A673 (cell line): ENCODE measurements around the gene LCLAT1.

Experiments
- EZH2 ChIP-seq: fragments of 200-600 bp; sonication (generic); IDR thresholded peaks from 2 replicates; pipeline ENCODE4 v1.6.1; 2017; ENCODE audit warnings: borderline replicate concordance, low read depth, mild to moderate bottlenecking, mixed read lengths, antibody characterized with exemption, low read length; ENCODE audit not compliant: poor library complexity, severe bottlenecking
- TF ChIP-seq, protein P1 (sequence below): fragments of 300-800, 200-600 bp; sonication (generic); conservative IDR thresholded peaks from 2 replicates; pipeline ENCODE4 v1.5.1; 2017; ENCODE audit warnings: low read depth, mild to moderate bottlenecking, antibody characterized with exemption, low read length, moderate library complexity, mixed read lengths

DNA sequence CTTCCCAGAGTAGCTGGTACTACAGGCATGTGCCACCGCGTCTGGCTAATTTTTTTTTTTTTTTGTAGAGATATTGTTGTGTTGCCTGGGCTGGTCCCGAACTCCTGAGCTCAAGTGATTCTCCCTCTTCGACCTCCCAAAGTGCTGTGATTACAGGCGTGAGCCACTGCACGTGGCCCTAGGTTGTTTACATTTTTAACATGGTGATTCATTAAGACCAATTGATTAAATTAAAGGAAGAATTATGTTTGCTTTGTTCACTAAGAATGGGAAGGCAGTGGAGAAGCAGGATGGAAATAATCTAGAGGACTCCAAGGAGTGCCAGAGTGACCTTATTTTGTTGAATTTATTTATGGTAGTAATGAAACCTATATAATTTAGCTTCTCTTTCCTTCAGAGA, 7.5 kb downstream of the LCLAT1 start:
- TF ChIP-seq, protein P1, sequence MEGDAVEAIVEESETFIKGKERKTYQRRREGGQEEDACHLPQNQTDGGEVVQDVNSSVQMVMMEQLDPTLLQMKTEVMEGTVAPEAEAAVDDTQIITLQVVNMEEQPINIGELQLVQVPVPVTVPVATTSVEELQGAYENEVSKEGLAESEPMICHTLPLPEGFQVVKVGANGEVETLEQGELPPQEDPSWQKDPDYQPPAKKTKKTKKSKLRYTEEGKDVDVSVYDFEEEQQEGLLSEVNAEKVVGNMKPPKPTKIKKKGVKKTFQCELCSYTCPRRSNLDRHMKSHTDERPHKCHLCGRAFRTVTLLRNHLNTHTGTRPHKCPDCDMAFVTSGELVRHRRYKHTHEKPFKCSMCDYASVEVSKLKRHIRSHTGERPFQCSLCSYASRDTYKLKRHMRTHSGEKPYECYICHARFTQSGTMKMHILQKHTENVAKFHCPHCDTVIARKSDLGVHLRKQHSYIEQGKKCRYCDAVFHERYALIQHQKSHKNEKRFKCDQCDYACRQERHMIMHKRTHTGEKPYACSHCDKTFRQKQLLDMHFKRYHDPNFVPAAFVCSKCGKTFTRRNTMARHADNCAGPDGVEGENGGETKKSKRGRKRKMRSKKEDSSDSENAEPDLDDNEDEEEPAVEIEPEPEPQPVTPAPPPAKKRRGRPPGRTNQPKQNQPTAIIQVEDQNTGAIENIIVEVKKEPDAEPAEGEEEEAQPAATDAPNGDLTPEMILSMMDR: no peak
- TF ChIP-seq EZH2: no peak
